ENCODE results near the gene CPEB4. TPM values are rescaled to one million over a fixed set of nuclear protein-coding genes. Genes with fewer than 3 reads are reported as not detected.

The CPEB4 gene
- total and polyA plus RNA-seq, 2 experiments from 2014 or later: 5.9 to 10.2 TPM

DNA sequence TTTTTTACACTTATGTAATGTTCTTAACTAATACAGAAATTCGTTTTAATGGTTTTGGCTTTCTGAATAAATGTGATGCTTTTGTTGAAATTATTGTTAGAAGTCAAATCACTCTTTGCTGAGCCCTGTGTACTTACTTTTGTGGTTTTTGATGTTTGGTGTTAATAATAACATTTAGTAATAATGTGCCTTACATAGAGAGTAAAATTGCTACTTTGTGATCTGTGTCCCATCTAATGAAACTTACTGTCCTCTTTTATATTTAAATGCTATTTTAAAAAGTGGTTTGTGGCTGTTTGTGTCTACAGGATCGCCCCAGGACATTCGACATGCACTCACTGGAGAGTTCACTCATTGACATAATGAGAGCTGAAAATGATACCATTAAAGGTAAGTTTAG lies 22.1 kb downstream of the CPEB4 start:
- 0 out of 2 replicates have a peak overlapping the region, but pooled peaks have one; percentile 22 for H3K27ac Mint-ChIP-seq
- H3K4me1 ChIP-seq (ENCODE audit: insufficient read depth): peaks cover 36% of the 10 kb centered on the region
- no peak overlapping the region for H3K4me3 Mint-ChIP-seq
- DNase-seq (ENCODE audit: low spot score) (no peak), ATAC-seq (no peak)
- H3K9me3 Mint-ChIP-seq: no peaks in the 10 kb centered on the region
- peaks cover 47% of the 10 kb centered on the region for H3K4me1 Mint-ChIP-seq
- H2AFZ ChIP-seq: no peak overlapping the region
- H3K36me3 Mint-ChIP-seq (ENCODE audit: low read depth): peaks cover 7% of the 10 kb centered on the region; the same call in 1 of the 3 replicates
- H3K27ac ChIP-seq (ENCODE audit: low read depth): no peak overlapping the region
- H3K27me3 Mint-ChIP-seq (ENCODE audit: insufficient read depth, low read depth, poor library complexity): peaks cover 3% of the 10 kb centered on the region
- H3K36me3 ChIP-seq (ENCODE audit: insufficient read depth): no peaks in the 10 kb centered on the region
- no peaks in the 10 kb centered on the region for H3K9me2 ChIP-seq (ENCODE audit: insufficient read depth)
- no peak overlapping the region for H3K4me3 ChIP-seq
- H3K4me2 ChIP-seq: no peak overlapping the region
- no peaks in the 10 kb centered on the region for H3F3A ChIP-seq (replicated peaks; ENCODE audit: low read depth)
- no peaks in the 10 kb centered on the region for H3K79me2 ChIP-seq (replicated peaks; ENCODE audit: insufficient read depth)
- H4K20me1 ChIP-seq (replicated peaks; ENCODE audit: insufficient read depth): no peaks in the 10 kb centered on the region
- TF ChIP-seq, protein P1, sequence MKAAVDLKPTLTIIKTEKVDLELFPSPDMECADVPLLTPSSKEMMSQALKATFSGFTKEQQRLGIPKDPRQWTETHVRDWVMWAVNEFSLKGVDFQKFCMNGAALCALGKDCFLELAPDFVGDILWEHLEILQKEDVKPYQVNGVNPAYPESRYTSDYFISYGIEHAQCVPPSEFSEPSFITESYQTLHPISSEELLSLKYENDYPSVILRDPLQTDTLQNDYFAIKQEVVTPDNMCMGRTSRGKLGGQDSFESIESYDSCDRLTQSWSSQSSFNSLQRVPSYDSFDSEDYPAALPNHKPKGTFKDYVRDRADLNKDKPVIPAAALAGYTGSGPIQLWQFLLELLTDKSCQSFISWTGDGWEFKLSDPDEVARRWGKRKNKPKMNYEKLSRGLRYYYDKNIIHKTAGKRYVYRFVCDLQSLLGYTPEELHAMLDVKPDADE (IDR thresholded peaks at IDR 0.05): no peak
- TF ChIP-seq JUNB (IDR thresholded peaks at IDR 0.05; ENCODE audit: unreplicated experiment) (no peak), ZNF114 (CRISPR knock-in tag; IDR thresholded peaks at IDR 0.05) (no peak), NANOG (IDR thresholded peaks at IDR 0.05; ENCODE audit: borderline replicate concordance) (no peak), EZH2phosphoT487 (IDR thresholded peaks at IDR 0.05; ENCODE audit: unreplicated experiment) (no peak), STAT1 (IDR thresholded peaks at IDR 0.05; ENCODE audit: unreplicated experiment) (no peak), ZNF331 (CRISPR knock-in tag; IDR thresholded peaks at IDR 0.05; ENCODE audit: low read depth) (no peak), CREB1 (CRISPR knock-in tag; IDR thresholded peaks at IDR 0.05; ENCODE audit: low read depth) (no peak), POLR2AphosphoS5 (IDR thresholded peaks at IDR 0.05; ENCODE audit: low read depth) (no peak), EZH2 (IDR thresholded peaks at IDR 0.05; ENCODE audit: low read depth, unreplicated experiment) (no peak)
- TF ChIP-seq, protein P2, sequence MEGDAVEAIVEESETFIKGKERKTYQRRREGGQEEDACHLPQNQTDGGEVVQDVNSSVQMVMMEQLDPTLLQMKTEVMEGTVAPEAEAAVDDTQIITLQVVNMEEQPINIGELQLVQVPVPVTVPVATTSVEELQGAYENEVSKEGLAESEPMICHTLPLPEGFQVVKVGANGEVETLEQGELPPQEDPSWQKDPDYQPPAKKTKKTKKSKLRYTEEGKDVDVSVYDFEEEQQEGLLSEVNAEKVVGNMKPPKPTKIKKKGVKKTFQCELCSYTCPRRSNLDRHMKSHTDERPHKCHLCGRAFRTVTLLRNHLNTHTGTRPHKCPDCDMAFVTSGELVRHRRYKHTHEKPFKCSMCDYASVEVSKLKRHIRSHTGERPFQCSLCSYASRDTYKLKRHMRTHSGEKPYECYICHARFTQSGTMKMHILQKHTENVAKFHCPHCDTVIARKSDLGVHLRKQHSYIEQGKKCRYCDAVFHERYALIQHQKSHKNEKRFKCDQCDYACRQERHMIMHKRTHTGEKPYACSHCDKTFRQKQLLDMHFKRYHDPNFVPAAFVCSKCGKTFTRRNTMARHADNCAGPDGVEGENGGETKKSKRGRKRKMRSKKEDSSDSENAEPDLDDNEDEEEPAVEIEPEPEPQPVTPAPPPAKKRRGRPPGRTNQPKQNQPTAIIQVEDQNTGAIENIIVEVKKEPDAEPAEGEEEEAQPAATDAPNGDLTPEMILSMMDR (conservative IDR thresholded peaks at IDR 0.05; ENCODE audit: low read depth in 2 of 2): no peak
- TF ChIP-seq, protein P3, sequence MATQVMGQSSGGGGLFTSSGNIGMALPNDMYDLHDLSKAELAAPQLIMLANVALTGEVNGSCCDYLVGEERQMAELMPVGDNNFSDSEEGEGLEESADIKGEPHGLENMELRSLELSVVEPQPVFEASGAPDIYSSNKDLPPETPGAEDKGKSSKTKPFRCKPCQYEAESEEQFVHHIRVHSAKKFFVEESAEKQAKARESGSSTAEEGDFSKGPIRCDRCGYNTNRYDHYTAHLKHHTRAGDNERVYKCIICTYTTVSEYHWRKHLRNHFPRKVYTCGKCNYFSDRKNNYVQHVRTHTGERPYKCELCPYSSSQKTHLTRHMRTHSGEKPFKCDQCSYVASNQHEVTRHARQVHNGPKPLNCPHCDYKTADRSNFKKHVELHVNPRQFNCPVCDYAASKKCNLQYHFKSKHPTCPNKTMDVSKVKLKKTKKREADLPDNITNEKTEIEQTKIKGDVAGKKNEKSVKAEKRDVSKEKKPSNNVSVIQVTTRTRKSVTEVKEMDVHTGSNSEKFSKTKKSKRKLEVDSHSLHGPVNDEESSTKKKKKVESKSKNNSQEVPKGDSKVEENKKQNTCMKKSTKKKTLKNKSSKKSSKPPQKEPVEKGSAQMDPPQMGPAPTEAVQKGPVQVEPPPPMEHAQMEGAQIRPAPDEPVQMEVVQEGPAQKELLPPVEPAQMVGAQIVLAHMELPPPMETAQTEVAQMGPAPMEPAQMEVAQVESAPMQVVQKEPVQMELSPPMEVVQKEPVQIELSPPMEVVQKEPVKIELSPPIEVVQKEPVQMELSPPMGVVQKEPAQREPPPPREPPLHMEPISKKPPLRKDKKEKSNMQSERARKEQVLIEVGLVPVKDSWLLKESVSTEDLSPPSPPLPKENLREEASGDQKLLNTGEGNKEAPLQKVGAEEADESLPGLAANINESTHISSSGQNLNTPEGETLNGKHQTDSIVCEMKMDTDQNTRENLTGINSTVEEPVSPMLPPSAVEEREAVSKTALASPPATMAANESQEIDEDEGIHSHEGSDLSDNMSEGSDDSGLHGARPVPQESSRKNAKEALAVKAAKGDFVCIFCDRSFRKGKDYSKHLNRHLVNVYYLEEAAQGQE (IDR thresholded peaks at IDR 0.05; ENCODE audit: unreplicated experiment): no peak
- TF ChIP-seq, protein P4, sequence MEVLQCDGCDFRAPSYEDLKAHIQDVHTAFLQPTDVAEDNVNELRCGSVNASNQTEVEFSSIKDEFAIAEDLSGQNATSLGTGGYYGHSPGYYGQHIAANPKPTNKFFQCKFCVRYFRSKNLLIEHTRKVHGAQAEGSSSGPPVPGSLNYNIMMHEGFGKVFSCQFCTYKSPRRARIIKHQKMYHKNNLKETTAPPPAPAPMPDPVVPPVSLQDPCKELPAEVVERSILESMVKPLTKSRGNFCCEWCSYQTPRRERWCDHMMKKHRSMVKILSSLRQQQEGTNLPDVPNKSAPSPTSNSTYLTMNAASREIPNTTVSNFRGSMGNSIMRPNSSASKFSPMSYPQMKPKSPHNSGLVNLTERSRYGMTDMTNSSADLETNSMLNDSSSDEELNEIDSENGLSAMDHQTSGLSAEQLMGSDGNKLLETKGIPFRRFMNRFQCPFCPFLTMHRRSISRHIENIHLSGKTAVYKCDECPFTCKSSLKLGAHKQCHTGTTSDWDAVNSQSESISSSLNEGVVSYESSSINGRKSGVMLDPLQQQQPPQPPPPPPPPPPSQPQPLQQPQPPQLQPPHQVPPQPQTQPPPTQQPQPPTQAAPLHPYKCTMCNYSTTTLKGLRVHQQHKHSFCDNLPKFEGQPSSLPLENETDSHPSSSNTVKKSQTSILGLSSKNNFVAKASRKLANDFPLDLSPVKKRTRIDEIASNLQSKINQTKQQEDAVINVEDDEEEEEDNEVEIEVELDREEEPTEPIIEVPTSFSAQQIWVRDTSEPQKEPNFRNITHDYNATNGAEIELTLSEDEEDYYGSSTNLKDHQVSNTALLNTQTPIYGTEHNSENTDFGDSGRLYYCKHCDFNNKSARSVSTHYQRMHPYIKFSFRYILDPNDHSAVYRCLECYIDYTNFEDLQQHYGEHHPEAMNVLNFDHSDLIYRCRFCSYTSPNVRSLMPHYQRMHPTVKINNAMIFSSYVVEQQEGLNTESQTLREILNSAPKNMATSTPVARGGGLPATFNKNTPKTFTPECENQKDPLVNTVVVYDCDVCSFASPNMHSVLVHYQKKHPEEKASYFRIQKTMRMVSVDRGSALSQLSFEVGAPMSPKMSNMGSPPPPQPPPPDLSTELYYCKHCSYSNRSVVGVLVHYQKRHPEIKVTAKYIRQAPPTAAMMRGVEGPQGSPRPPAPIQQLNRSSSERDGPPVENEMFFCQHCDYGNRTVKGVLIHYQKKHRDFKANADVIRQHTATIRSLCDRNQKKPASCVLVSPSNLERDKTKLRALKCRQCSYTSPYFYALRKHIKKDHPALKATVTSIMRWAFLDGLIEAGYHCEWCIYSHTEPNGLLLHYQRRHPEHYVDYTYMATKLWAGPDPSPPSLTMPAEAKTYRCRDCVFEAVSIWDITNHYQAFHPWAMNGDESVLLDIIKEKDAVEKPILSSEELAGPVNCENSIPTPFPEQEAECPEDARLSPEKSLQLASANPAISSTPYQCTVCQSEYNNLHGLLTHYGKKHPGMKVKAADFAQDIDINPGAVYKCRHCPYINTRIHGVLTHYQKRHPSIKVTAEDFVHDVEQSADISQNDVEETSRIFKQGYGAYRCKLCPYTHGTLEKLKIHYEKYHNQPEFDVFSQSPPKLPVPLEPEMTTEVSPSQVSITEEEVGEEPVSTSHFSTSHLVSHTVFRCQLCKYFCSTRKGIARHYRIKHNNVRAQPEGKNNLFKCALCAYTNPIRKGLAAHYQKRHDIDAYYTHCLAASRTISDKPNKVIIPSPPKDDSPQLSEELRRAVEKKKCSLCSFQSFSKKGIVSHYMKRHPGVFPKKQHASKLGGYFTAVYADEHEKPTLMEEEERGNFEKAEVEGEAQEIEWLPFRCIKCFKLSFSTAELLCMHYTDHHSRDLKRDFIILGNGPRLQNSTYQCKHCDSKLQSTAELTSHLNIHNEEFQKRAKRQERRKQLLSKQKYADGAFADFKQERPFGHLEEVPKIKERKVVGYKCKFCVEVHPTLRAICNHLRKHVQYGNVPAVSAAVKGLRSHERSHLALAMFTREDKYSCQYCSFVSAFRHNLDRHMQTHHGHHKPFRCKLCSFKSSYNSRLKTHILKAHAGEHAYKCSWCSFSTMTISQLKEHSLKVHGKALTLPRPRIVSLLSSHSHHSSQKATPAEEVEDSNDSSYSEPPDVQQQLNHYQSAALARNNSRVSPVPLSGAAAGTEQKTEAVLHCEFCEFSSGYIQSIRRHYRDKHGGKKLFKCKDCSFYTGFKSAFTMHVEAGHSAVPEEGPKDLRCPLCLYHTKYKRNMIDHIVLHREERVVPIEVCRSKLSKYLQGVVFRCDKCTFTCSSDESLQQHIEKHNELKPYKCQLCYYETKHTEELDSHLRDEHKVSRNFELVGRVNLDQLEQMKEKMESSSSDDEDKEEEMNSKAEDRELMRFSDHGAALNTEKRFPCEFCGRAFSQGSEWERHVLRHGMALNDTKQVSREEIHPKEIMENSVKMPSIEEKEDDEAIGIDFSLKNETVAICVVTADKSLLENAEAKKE (CRISPR knock-in tag; IDR thresholded peaks at IDR 0.05): no peak
- H3K27me3 ChIP-seq (ENCODE audit: insufficient read depth): no peaks in the 10 kb centered on the region
